ENCODE data around the gene PLAC9.
"Not testable (repeated sequence)": the region's sequence is repeated elsewhere in the genome, so short reads cannot be mapped to it uniquely, and the experiment has no call there.

The PLAC9 gene

GRCh38 chr10:80132299-80133139 is at the start of gene PLAC9:
TSS of gene PLAC9 (plus strand) at chr10:80132730. CDS start at chr10:80132763, 33 bp downstream.
- no peak for DNase-seq

GRCh38 chr10:80090121-80090520 is 42.4 kb upstream of the PLAC9 start:
- no peak for DNase-seq

GRCh38 chr10:80094231-80094630 is 38.3 kb upstream of the PLAC9 start:
- no peak for DNase-seq

- DNase-seq, result not testable (repeated sequence)
Measured at GRCh38 chr10:80098272-80098671, 34.3 kb upstream of the PLAC9 start.

- not testable (repeated sequence) for DNase-seq
Measured at GRCh38 chr10:80099295-80099694, 33.2 kb upstream of the PLAC9 start.

- DNase-seq, result no peak
Measured at GRCh38 chr10:80100116-80100515, 32.4 kb upstream of the PLAC9 start.

GRCh38 chr10:80100861-80101695 is 31.5 kb upstream of the PLAC9 start:
- no peak for DNase-seq

GRCh38 chr10:80104066-80104926 is 28.2 kb upstream of the PLAC9 start:
- DNase-seq, result no peak

GRCh38 chr10:80108576-80109239 is 23.8 kb upstream of the PLAC9 start:
- no peak for DNase-seq

GRCh38 chr10:80110986-80111385 is 21.5 kb upstream of the PLAC9 start:
- DNase-seq, result no peak

GRCh38 chr10:80118669-80119068 is 13.9 kb upstream of the PLAC9 start:
- no peak for DNase-seq

GRCh38 chr10:80122110-80122710 is 10.3 kb upstream of the PLAC9 start:
- no peak for DNase-seq

- DNase-seq, result no peak
Measured at GRCh38 chr10:80122746-80123145, 9.8 kb upstream of the PLAC9 start.

- DNase-seq, result no peak
Measured at GRCh38 chr10:80126876-80127275, 5.7 kb upstream of the PLAC9 start.

- DNase-seq, result no peak
Measured at GRCh38 chr10:80131499-80131901, 1.0 kb upstream of the PLAC9 start.

- DNase-seq, result no peak
Measured at GRCh38 chr10:80133206-80133605, 676 bp downstream of the PLAC9 start.

- not testable (repeated sequence) for DNase-seq
Measured at GRCh38 chr10:80133687-80134086, 1.2 kb downstream of the PLAC9 start.

GRCh38 chr10:80136134-80136571 is 3.6 kb downstream of the PLAC9 start:
- DNase-seq, result no peak

GRCh38 chr10:80137031-80137862 is 4.7 kb downstream of the PLAC9 start:
- no peak for DNase-seq

- no peak for DNase-seq
Measured at GRCh38 chr10:80137920-80138319, 5.4 kb downstream of the PLAC9 start.

GRCh38 chr10:80139265-80139664 is 6.7 kb downstream of the PLAC9 start:
- DNase-seq, result no peak
